ENCODE data around the gene ZFYVE19. TPM values are rescaled to one million over a fixed set of nuclear protein-coding genes. Genes with fewer than 3 reads are reported as not detected.

Gene ZFYVE19
- total and polyA plus RNA-seq, 2 of the 13 experiments (the other 11 are each of a cell fraction or from before 2014, with no cell fraction given): 23.3 to 44.0 TPM

DNA sequence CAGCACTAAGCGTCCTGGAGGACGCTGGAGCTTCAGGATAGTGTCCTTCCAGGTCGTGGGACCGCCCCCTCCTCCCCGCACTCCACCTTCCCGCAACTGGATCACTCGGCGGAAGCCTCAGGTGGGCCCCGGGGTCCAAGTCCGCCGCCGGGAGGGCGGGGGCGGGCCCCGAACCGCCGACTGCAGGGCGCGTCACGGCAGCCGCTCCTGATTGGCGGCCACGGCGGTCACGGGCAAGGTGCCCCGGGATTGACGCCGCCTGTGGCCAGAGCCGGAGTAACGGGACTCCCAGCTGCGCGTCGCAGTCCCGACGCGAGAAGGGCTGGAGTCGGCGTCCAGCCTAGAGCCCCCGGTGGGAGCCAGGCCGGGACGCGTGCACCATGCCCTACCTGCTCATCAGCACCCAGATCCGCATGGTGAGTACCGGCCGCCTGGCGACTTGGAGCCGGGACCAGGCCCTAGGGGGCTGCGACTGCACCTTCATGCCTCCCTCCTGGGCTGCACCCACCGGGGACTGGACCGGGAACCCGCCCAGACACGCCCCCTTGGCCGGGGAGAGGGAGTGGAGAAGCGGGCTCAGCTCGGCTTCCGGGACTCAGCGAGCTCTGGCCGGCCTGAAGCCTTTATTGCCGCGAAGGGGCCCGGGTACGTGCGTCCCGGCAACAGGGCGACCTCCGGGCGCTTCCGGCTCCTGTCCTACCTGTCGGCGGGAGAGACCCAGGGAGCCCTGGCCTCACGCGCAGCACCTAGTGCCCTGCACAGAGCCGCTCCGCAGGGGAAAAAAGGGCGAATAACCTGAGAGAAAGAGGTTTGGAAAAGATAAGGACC, 42.9 kb upstream of the ZFYVE19 start, which contains the start of gene GCHFR (continued):
- TF ChIP-seq, protein P1, sequence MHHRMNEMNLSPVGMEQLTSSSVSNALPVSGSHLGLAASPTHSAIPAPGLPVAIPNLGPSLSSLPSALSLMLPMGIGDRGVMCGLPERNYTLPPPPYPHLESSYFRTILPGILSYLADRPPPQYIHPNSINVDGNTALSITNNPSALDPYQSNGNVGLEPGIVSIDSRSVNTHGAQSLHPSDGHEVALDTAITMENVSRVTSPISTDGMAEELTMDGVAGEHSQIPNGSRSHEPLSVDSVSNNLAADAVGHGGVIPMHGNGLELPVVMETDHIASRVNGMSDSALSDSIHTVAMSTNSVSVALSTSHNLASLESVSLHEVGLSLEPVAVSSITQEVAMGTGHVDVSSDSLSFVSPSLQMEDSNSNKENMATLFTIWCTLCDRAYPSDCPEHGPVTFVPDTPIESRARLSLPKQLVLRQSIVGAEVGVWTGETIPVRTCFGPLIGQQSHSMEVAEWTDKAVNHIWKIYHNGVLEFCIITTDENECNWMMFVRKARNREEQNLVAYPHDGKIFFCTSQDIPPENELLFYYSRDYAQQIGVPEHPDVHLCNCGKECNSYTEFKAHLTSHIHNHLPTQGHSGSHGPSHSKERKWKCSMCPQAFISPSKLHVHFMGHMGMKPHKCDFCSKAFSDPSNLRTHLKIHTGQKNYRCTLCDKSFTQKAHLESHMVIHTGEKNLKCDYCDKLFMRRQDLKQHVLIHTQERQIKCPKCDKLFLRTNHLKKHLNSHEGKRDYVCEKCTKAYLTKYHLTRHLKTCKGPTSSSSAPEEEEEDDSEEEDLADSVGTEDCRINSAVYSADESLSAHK (CRISPR knock-in tag; IDR thresholded peaks at IDR 0.05; ENCODE audit: borderline replicate concordance): peak; percentile 19; the same call in 1 of the 2 replicates
- TF ChIP-seq, protein P2, sequence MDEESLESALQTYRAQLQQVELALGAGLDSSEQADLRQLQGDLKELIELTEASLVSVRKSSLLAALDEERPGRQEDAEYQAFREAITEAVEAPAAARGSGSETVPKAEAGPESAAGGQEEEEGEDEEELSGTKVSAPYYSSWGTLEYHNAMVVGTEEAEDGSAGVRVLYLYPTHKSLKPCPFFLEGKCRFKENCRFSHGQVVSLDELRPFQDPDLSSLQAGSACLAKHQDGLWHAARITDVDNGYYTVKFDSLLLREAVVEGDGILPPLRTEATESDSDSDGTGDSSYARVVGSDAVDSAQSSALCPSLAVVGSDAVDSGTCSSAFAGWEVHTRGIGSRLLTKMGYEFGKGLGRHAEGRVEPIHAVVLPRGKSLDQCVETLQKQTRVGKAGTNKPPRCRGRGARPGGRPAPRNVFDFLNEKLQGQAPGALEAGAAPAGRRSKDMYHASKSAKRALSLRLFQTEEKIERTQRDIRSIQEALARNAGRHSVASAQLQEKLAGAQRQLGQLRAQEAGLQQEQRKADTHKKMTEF (CRISPR knock-in tag; IDR thresholded peaks at IDR 0.05): peak; percentile 98
- TF ChIP-seq ZFP1 (CRISPR knock-in tag; IDR thresholded peaks at IDR 0.05): no peak
- no peak; the same call in 1 of the 2 replicates for TF ChIP-seq HCFC1 (IDR thresholded peaks at IDR 0.05; ENCODE audit: low read depth, low read length)
- TF ChIP-seq SUZ12 (IDR thresholded peaks at IDR 0.05; ENCODE audit: low read depth, low read length): no peak
- no peak for TF ChIP-seq DNMT3B (CRISPR knock-in tag; conservative IDR thresholded peaks at IDR 0.05)
- TF ChIP-seq, protein P3, sequence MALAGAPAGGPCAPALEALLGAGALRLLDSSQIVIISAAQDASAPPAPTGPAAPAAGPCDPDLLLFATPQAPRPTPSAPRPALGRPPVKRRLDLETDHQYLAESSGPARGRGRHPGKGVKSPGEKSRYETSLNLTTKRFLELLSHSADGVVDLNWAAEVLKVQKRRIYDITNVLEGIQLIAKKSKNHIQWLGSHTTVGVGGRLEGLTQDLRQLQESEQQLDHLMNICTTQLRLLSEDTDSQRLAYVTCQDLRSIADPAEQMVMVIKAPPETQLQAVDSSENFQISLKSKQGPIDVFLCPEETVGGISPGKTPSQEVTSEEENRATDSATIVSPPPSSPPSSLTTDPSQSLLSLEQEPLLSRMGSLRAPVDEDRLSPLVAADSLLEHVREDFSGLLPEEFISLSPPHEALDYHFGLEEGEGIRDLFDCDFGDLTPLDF (CRISPR knock-in tag; IDR thresholded peaks at IDR 0.05): no peak; the same call in 1 of the 2 replicates
- no peak; the same call in 1 of the 2 replicates for TF ChIP-seq ZSCAN25 (CRISPR knock-in tag; IDR thresholded peaks at IDR 0.05)
- no peak for TF ChIP-seq RXRB (CRISPR knock-in tag; IDR thresholded peaks at IDR 0.05; ENCODE audit: borderline replicate concordance)
- TF ChIP-seq ZNF670 (CRISPR knock-in tag; IDR thresholded peaks at IDR 0.05; ENCODE audit: borderline replicate concordance): no peak; the same call in 1 of the 2 replicates
- TF ChIP-seq ONECUT2 (CRISPR knock-in tag; IDR thresholded peaks at IDR 0.05): no peak
- peak; percentile 63; the same call in 1 of the 2 replicates for TF ChIP-seq ZNF891 (CRISPR knock-in tag; IDR thresholded peaks at IDR 0.05)
- TF ChIP-seq ZSCAN31 (CRISPR knock-in tag; IDR thresholded peaks at IDR 0.05; ENCODE audit: low read depth): peak; percentile 78; the same call in 1 of the 2 replicates
- TF ChIP-seq, protein P4, sequence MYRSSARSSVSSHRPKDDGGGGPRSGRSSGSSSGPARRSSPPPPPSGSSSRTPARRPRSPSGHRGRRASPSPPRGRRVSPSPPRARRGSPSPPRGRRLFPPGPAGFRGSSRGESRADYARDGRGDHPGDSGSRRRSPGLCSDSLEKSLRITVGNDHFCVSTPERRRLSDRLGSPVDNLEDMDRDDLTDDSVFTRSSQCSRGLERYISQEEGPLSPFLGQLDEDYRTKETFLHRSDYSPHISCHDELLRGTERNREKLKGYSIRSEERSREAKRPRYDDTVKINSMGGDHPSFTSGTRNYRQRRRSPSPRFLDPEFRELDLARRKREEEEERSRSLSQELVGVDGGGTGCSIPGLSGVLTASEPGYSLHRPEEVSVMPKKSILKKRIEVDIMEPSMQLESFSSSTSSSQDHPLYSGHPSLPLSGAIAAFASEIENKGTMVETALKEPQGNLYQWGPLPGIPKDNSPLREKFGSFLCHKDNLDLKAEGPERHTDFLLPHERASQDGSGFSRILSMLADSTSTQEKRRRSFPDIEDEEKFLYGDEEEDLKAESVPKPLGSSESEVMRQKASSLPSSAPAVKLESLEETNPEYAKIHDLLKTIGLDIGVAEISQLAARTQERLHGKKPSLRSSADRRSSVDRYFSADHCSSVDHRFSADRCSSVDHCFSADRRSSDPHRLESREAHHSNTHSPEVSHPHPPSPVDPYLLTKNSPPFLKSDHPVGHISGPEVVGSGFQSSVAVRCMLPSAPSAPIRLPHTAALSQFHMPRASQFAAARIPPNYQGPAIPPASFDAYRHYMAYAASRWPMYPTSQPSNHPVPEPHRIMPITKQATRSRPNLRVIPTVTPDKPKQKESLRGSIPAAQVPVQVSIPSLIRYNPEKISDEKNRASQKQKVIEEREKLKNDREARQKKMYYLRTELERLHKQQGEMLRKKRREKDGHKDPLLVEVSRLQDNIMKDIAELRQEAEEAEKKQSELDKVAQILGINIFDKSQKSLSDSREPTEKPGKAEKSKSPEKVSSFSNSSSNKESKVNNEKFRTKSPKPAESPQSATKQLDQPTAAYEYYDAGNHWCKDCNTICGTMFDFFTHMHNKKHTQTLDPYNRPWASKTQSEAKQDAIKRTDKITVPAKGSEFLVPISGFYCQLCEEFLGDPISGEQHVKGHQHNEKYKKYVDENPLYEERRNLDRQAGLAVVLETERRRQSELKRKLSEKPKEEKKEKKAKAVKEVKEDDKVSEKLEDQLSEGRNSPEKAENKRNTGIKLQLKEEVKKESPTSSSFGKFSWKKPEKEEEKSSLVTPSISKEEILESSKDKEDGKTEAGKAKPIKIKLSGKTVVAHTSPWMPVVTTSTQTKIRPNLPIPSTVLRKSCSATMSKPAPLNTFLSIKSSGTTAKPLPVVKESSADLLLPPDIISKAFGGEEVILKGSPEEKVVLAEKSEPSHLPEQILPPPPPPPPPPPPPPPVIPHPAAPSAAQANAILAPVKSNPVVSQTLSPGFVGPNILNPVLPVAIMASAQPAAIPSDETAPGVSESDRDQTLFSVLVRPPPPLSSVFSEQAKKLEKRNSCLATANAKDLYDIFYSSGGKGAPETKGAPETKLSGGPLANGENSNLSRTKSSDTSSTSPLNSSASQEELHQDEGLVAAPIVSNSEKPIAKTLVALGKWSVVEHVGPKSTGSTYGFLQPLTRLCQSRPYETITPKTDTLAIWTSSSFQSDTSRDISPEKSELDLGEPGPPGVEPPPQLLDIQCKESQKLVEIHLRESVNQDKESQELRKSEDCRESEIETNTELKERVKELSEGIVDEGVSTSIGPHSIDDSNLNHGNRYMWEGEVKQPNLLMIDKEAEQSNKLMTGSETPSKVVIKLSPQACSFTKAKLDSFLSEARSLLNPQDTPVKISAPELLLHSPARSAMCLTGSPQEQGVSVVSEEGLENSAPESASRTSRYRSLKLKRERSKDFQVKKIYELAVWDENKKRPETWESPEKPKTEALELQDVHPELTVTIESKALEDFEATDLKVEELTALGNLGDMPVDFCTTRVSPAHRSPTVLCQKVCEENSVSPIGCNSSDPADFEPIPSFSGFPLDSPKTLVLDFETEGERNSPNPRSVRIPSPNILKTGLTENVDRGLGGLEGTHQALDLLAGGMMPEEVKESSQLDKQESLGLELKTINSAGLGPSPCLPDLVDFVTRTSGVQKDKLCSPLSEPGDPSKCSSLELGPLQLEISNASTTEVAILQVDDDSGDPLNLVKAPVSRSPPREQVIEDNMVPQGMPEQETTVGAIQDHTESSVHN (CRISPR knock-in tag; IDR thresholded peaks at IDR 0.05): no peak
- TF ChIP-seq TARDBP (CRISPR knock-in tag; IDR thresholded peaks at IDR 0.05): 0 out of 2 replicates have a peak, but pooled peaks have one; percentile 16
- no peak for TF ChIP-seq BRCA1 (CRISPR knock-in tag; IDR thresholded peaks at IDR 0.05)

All from HepG2 (cell line).